GM18909 (cell line): ENCODE measurements around the gene C3orf62.

Experiments
- ATAC-seq: cut with Tn5 transposase; IDR thresholded peaks from one replicate; pipeline ENCODE4 v1.9.1; 2021; ENCODE audit warnings: mild to moderate bottlenecking; ENCODE audit not compliant: unreplicated experiment, poor library complexity

C3orf62 gene

GRCh38 chr3:49276475-49277382, at the start of gene C3orf62:
C3orf62 (minus strand) TSS chr3:49277232; CDS start chr3:49276872, 360 bp downstream.
- no peak for ATAC-seq

- no peak for ATAC-seq
These were observed 47.7 kb upstream of the C3orf62 start for GRCh38 chr3:49324768-49325167.

- no peak for ATAC-seq
These were observed 39.8 kb upstream of the C3orf62 start for GRCh38 chr3:49316696-49317457.

GRCh38 chr3:49313896-49314688, 37.1 kb upstream of the C3orf62 start:
- no peak for ATAC-seq

- ATAC-seq = no peak
These were observed 34.3 kb upstream of the C3orf62 start for GRCh38 chr3:49311283-49311682.

GRCh38 chr3:49310677-49311076, 33.6 kb upstream of the C3orf62 start:
- no peak for ATAC-seq

- no peak for ATAC-seq
These were observed 28.6 kb upstream of the C3orf62 start for GRCh38 chr3:49305608-49306007.

GRCh38 chr3:49302613-49303012, 25.6 kb upstream of the C3orf62 start:
- ATAC-seq = no peak

GRCh38 chr3:49300595-49300994, 23.6 kb upstream of the C3orf62 start:
- no peak for ATAC-seq

GRCh38 chr3:49298511-49298910, 21.5 kb upstream of the C3orf62 start:
- ATAC-seq = no peak

- ATAC-seq = no peak
These were observed 19.9 kb upstream of the C3orf62 start for GRCh38 chr3:49296781-49297411.

- ATAC-seq = no peak
These were observed 18.5 kb upstream of the C3orf62 start for GRCh38 chr3:49295489-49296058.

GRCh38 chr3:49294343-49294742, 17.3 kb upstream of the C3orf62 start:
- ATAC-seq = no peak

GRCh38 chr3:49283997-49284396, 7.0 kb upstream of the C3orf62 start:
- no peak for ATAC-seq

GRCh38 chr3:49279376-49279775, 2.3 kb upstream of the C3orf62 start:
- no peak for ATAC-seq

GRCh38 chr3:49278548-49278947, 1.5 kb upstream of the C3orf62 start:
- ATAC-seq = no peak

GRCh38 chr3:49277383-49277775, 347 bp upstream of the C3orf62 start:
- ATAC-seq = no peak

GRCh38 chr3:49273825-49274532, 3.1 kb downstream of the C3orf62 start:
- ATAC-seq = no peak

GRCh38 chr3:49271047-49271446, 6.0 kb downstream of the C3orf62 start:
- ATAC-seq = no peak
